MM.1S (cell line): ENCODE results near the gene SLC5A6.

Source experiments
- DNase-seq: peaks from one replicate; pipeline ENCODE4 v3.0.0-alpha.2; 2015
- H2AFZ ChIP-seq: fragments of 300-600 bp; sonication (generic); 2 replicates; pipeline ENCODE4 v1.6.0; 2016; ENCODE audit warnings: antibody characterized with exemption, low read length
- H3F3A ChIP-seq: fragments of 300-600 bp; sonication (generic); 2 replicates; pipeline ENCODE4 v1.6.1; 2016; ENCODE audit warnings: mild to moderate bottlenecking, antibody characterized with exemption, low read length, moderate library complexity, mixed read lengths; ENCODE audit not compliant: insufficient read depth
- H3K27ac ChIP-seq: fragments of 300-600 bp; sonication (generic); 2 replicates; pipeline ENCODE4 v1.5.1; 2016; ENCODE audit warnings: mild to moderate bottlenecking, low read length
- H3K27me3 ChIP-seq: fragments of 300-600 bp; sonication (generic); replicated peaks from 2 replicates; pipeline ENCODE4 v1.6.0; 2016; ENCODE audit warnings: low read length; ENCODE audit not compliant: insufficient read depth
- H3K36me3 ChIP-seq: fragments of 300-600 bp; sonication (generic); replicated peaks from 2 replicates; pipeline ENCODE4 v1.6.1; 2016; ENCODE audit warnings: mild to moderate bottlenecking, low read length, mixed read lengths; ENCODE audit not compliant: insufficient read depth
- H3K4me1 ChIP-seq: fragments of 300-600 bp; sonication (generic); 2 replicates; pipeline ENCODE4 v1.6.1; 2016; ENCODE audit warnings: low read length, mixed read lengths
- H3K4me2 ChIP-seq: fragments of 300-600 bp; sonication (generic); 2 replicates; pipeline ENCODE4 v1.6.0; 2016; ENCODE audit warnings: low read depth, low read length
- H3K4me3 ChIP-seq: fragments of 300-600 bp; sonication (generic); 2 replicates; pipeline ENCODE4 v1.5.1; 2016; ENCODE audit warnings: low read length, mixed read lengths
- H3K79me2 ChIP-seq: fragments of 300-600 bp; sonication (generic); 2 replicates; pipeline ENCODE4 v1.6.1; 2016; ENCODE audit warnings: mixed run types, low read length, mixed read lengths
- H3K9ac ChIP-seq: fragments of 300-600 bp; sonication (generic); 2 replicates; pipeline ENCODE4 v1.6.1; 2016; ENCODE audit warnings: low read length, mixed read lengths
- H3K9me2 ChIP-seq: fragments of 300-600 bp; sonication (generic); replicated peaks from 2 replicates; pipeline ENCODE4 v1.6.1; 2016; ENCODE audit warnings: mild to moderate bottlenecking, low read length, mixed read lengths; ENCODE audit not compliant: insufficient read depth
- H3K9me3 ChIP-seq: fragments of 300-600 bp; sonication (generic); replicated peaks from 2 replicates; pipeline ENCODE4 v1.6.1; 2016; ENCODE audit warnings: mild to moderate bottlenecking, low read length, mixed read lengths; ENCODE audit not compliant: insufficient read depth
- H4K20me1 ChIP-seq: fragments of 300-600 bp; sonication (generic); 2 replicates; pipeline ENCODE4 v1.6.1; 2016; ENCODE audit warnings: mild to moderate bottlenecking, low read length, moderate library complexity, mixed read lengths; ENCODE audit not compliant: insufficient read depth
- CTCF ChIP-seq: fragments of 300-600 bp; sonication (generic); IDR thresholded peaks from 2 replicates; pipeline ENCODE4 v1.5.1; 2016; ENCODE audit warnings: antibody characterized with exemption, low read length, mixed read lengths
- EZH2 ChIP-seq: fragments of 300-600 bp; sonication (generic); optimal IDR thresholded peaks from 2 replicates; pipeline ENCODE3; 2017; ENCODE audit warnings: low read depth, mild to moderate bottlenecking, antibody characterized with exemption, low read length, mixed read lengths
- EZH2phosphoT487 ChIP-seq: fragments of 300-600 bp; sonication (generic); IDR thresholded peaks from 2 replicates; pipeline ENCODE4 v1.6.1; 2018; ENCODE audit warnings: antibody characterized with exemption, low read length

The SLC5A6 gene

GRCh38 chr2:27241761-27242613, 29.9 kb upstream of the SLC5A6 start:
- DNase-seq: no peak
- no peak overlapping the region for H3K4me3 ChIP-seq
- TF ChIP-seq EZH2 (no peak), EZH2phosphoT487 (no peak), CTCF (no peak)
- no peaks in the 10 kb centered on the region for H3K9me2 ChIP-seq
- H3K4me1 ChIP-seq: no peaks in the 10 kb centered on the region
- no peak overlapping the region for H3K27ac ChIP-seq
- no peaks in the 10 kb centered on the region for H3K27me3 ChIP-seq
- H3F3A ChIP-seq: no peaks in the 10 kb centered on the region
- no peak overlapping the region for H3K4me2 ChIP-seq
- H3K9ac ChIP-seq: no peak overlapping the region
- H3K36me3 ChIP-seq: peaks cover 5% of the 10 kb centered on the region; the same call in 1 of the 2 replicates
- H2AFZ ChIP-seq: no peak overlapping the region
- H3K9me3 ChIP-seq: no peaks in the 10 kb centered on the region
- no peaks in the 10 kb centered on the region for H3K79me2 ChIP-seq
- no peaks in the 10 kb centered on the region for H4K20me1 ChIP-seq

GRCh38 chr2:27240406-27240805, 28.3 kb upstream of the SLC5A6 start:
- Histone ChIP-seq H3K9ac (no peak overlapping the region), H3K9me3 (no peaks in the 10 kb centered on the region), H3K27me3 (no peaks in the 10 kb centered on the region), H3K4me2 (no peak overlapping the region), H3K36me3 (peaks cover 5% of the 10 kb centered on the region; the same call in 1 of the 2 replicates), H3K79me2 (no peaks in the 10 kb centered on the region), H4K20me1 (no peaks in the 10 kb centered on the region), H3K27ac (no peak overlapping the region), H3K4me1 (no peaks in the 10 kb centered on the region), H2AFZ (no peak overlapping the region), H3K9me2 (no peaks in the 10 kb centered on the region), H3K4me3 (no peak overlapping the region), H3F3A (no peaks in the 10 kb centered on the region)
- TF ChIP-seq EZH2phosphoT487 (no peak), EZH2 (no peak), CTCF (no peak)
- DNase-seq: no peak

- no peaks in the 10 kb centered on the region for H3K9me3 ChIP-seq
- H4K20me1 ChIP-seq: no peaks in the 10 kb centered on the region
- DNase-seq: no peak
Measured at GRCh38 chr2:27238976-27239375, 26.9 kb upstream of the SLC5A6 start.

More at GRCh38 chr2:27238976-27239375, 26.9 kb upstream of the SLC5A6 start:
- Histone ChIP-seq H3K4me3 (no peak overlapping the region), H3K27ac (no peak overlapping the region), H3K36me3 (peaks cover 5% of the 10 kb centered on the region; the same call in 1 of the 2 replicates), H3K9me2 (no peaks in the 10 kb centered on the region), H3K79me2 (no peaks in the 10 kb centered on the region), H3K4me1 (no peaks in the 10 kb centered on the region), H3F3A (no peaks in the 10 kb centered on the region), H3K27me3 (no peaks in the 10 kb centered on the region), H3K4me2 (no peak overlapping the region), H3K9ac (no peak overlapping the region), H2AFZ (no peak overlapping the region)
- TF ChIP-seq CTCF (no peak), EZH2 (no peak), EZH2phosphoT487 (no peak)
